Stimulated activated CD8-positive, alpha-beta memory T cell treated with anti-CD3 and anti-CD28 coated beads, Interleukin-4, amount 100 ng/mL, for 1 hour (primary cell): ENCODE data around the gene MAGEL2.
"Not testable (repeated sequence)": the region's sequence is repeated elsewhere in the genome, so short reads cannot be mapped to it uniquely, and the experiment has no call there.

Experiments
- DNase-seq, 2 donors: peaks; one replicate each; pipeline ENCODE4 v3.0.0-alpha.2; 2020; ENCODE audit warnings: low read depth in 2 of 2, low spot score in 1 of 2

The MAGEL2 gene

DNA sequence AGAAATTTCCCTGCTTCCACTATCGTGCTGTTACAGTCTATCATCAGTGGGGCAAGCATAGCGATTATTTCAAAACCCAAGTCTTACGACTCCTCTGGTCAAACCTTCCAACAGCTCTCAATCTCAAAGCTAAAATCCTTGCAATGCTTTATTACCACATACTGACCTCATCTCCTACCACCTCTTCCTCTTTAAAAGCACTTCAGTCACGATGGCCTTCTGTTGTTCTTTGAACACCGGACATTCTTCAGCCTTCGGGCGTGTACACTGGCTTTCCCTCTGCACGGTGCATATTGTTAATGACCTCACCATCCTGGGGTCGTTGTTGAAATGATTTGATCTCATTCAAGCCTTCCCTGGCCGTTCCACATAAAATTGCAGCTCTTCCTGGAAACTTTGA, 31.1 kb downstream of the MAGEL2 start:
- DNase-seq, result no peak

DNA sequence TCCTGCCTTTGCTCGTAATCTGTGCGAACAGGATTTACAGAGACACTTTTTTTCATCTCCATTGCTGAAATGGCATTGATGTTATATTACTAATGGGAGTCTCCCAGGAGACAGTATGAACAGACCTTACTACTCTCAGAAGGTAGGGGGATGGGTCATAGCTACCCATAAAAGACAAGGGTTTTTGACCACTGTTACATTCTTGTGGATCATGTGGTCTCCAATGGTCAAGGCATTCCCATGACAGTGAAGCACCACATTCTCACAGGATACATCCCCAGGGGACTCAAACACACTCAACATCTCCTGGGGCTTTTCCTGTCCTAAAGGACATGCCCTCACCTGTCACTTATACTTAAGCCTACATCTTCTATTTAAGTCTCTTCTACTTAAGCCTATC, 41.4 kb downstream of the MAGEL2 start:
- DNase-seq, result no peak

DNA sequence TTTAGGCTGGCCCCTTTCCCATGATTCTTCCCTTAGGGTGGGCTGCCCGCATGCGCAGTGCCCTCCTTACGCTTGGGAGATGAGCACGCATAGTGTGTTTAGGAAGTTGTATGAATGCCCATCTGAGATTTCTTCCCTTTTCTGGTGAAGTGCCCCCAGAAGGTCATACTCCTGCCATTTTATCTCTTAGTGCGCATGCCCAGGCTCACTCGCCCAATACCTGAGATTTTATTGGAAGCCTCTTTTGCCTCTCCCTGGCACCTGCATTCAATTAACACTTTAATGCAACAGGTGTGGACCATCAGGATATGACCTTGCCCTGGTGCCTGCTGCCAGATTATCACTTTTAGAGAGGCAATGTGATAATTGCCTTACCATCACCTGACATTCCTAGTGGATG, 45.5 kb downstream of the MAGEL2 start:
- DNase-seq, result no peak

DNA sequence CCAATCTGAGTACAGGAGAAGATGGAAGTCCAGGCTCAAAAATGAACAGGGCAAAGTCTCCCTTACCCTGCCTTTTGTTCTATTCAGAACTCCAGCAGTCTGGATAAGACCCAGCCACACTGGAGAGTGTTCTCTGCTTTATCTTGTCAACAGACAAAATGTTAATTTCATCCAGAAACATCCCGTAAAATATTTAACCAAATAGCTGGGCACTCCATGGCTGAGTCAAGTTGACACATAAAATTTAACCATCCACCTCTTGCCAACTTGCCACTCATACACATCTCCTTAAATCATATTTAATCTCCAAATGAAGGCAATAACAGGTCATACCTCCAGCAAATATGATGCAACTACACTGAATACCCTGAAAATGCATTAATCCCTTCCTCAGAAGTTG, 48.6 kb downstream of the MAGEL2 start:
- DNase-seq, result no peak

DNA sequence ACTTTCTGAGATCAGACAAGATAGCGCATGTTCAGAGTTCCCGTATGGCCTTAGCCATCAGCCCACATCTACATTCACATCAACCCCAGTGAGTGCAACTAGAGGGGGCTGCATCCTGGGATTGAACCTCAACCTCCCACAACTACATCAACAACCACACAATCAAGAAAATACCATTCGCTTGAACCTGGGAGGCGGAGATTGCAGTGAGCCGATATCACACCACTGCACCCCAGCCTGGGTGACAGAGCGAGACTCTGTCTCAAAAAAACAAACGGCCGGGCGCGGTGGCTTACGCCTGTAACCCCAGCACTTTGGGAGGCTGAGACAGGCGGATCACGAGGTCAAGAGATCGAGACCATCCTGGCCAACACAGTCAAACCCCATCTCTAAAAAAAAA, 50.4 kb downstream of the MAGEL2 start:
- not testable (repeated sequence) for DNase-seq

DNA sequence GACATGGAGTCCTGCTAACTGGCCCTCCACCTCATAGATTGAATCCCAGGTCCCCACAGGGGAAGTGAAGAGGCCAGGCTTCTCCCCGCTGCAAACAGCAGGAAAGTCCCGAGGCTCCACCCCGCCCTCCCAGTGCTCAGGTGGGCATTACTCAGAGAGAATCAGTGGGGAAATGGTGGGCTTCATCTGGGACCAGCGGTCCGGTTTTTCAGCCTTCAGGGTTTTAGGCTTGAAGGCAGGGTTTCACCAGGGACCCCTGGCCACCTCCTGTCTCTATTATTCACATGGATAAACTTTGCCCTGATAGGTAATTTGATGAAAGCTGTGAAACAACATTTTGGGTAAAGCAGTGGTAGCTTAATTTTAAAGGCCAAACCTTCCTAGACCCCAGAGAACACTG, 50.9 kb downstream of the MAGEL2 start:
- DNase-seq, result no peak

DNA sequence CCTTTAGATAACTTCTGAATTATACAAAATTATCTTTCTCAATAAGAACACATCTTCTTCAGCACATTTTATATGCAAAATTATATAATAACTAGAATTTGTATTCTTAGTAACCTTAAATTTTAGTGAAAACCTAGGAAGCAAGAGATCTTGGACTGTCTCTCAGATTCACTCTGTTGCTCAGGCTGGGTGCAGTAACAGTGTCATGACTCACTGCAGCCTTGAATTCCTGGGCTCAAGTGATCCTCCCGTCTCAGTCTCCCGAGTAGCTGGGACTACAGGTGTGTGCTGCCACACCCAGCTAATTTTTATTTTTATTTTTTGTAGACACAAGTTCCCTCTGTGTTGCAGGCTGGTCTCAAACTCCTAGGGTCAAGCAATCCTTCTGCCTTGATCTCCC, 52.3 kb downstream of the MAGEL2 start:
- DNase-seq, result no peak

DNA sequence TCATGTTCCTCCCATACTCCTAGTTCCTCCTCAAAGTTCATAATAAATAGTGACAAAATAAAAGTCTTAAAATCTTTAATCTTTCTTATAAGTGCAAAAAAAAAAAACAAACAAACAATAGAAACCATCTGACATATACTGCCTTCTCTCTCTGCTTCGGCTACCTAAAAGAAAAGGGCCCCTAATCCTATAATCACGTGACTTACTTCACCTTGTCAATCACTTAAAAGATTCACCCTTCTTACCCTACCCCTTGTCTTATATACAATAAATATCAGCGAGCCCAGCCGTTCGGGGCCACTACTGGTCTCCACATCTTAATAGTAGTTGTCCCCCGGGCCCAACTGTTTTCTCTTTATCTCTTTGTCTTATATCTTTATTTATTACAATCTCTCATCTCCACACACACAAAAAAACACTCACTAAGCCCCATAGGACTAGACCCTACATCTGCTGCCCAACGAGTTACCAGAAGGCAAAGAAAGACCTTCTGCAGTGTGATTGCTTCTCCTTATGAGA, 53.4 kb downstream of the MAGEL2 start:
- no peak for DNase-seq
